ENCODE results near the gene ADORA1. TPM values are rescaled to one million over a fixed set of nuclear protein-coding genes. Genes with fewer than 3 reads are reported as not detected.

Gene ADORA1
- total and polyA plus RNA-seq, 10 of the 15 experiments (the other 5 are each of a cell fraction or from before 2014, with no cell fraction given), result not detected

DNA sequence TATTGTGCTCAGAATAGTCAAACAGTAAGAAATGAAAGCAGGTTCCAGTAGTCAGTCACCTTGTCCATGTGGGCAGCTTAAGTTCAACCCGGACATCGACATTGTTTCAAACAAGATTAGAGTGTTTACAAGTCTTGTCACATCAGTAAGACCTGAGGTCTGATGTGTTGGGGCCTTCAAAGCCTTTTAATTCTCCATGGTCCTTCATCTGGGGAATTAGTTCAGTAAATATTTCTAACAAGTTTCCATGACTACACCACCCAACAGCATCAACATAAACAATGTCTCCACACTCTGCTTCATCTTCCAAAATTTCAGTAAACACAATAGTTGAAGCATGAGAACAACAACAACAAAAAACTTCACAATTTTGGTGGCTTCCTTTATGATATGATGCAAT lies 15.1 kb upstream of the ADORA1 start:
- no peak for FAIRE-seq
- ChIA-PET SMC1A (ENCODE audit: uncharacterized antibody, unreplicated experiment) (interaction anchor here (1.6 kb wide), 1 partner anchor 61 kb away, joined by 3 read pairs; no protein-coding TSS in a partner anchor), POLR2A (no interaction called here), RAD21 (ENCODE audit: unreplicated experiment) (no interaction called here), CTCF (no interaction called here)
- intact Hi-C loops (cut with micrococcal nuclease; ENCODE audit: unreplicated experiment) (no loop called here), in situ Hi-C loops (cut with MboI) (no loop called here)
- no TSS peak for BruUV-seq (replicated peaks)
- H3K27ac ChIP-seq (ENCODE audit: control insufficient read depth, insufficient read depth), result no peak overlapping the region
- no peak overlapping the region for H3K4me3 ChIP-seq
- TF ChIP-seq TBL1XR1 (IDR thresholded peaks at IDR 0.05; ENCODE audit: low read depth, low read length), result no peak
- TF ChIP-seq PML (IDR thresholded peaks at IDR 0.05; ENCODE audit: low read length), result no peak
- TF ChIP-seq, protein P1, sequence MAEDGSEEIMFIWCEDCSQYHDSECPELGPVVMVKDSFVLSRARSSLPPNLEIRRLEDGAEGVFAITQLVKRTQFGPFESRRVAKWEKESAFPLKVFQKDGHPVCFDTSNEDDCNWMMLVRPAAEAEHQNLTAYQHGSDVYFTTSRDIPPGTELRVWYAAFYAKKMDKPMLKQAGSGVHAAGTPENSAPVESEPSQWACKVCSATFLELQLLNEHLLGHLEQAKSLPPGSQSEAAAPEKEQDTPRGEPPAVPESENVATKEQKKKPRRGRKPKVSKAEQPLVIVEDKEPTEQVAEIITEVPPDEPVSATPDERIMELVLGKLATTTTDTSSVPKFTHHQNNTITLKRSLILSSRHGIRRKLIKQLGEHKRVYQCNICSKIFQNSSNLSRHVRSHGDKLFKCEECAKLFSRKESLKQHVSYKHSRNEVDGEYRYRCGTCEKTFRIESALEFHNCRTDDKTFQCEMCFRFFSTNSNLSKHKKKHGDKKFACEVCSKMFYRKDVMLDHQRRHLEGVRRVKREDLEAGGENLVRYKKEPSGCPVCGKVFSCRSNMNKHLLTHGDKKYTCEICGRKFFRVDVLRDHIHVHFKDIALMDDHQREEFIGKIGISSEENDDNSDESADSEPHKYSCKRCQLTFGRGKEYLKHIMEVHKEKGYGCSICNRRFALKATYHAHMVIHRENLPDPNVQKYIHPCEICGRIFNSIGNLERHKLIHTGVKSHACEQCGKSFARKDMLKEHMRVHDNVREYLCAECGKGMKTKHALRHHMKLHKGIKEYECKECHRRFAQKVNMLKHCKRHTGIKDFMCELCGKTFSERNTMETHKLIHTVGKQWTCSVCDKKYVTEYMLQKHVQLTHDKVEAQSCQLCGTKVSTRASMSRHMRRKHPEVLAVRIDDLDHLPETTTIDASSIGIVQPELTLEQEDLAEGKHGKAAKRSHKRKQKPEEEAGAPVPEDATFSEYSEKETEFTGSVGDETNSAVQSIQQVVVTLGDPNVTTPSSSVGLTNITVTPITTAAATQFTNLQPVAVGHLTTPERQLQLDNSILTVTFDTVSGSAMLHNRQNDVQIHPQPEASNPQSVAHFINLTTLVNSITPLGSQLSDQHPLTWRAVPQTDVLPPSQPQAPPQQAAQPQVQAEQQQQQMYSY (CRISPR knock-in tag; IDR thresholded peaks at IDR 0.05), result no peak
- TF ChIP-seq EED (IDR thresholded peaks at IDR 0.05; ENCODE audit: low read depth), result no peak
- TF ChIP-seq HDGF (IDR thresholded peaks at IDR 0.05), result no peak
- no peak for TF ChIP-seq SUZ12 (IDR thresholded peaks at IDR 0.05; ENCODE audit: unreplicated experiment)
- no peak for TF ChIP-seq ZZZ3 (IDR thresholded peaks at IDR 0.05; ENCODE audit: control insufficient read depth, insufficient read length, low read depth)
- TF ChIP-seq MXI1 (IDR thresholded peaks at IDR 0.05; ENCODE audit: low read depth, low read length), result no peak
- TF ChIP-seq DPF2 (IDR thresholded peaks at IDR 0.05), result no peak
- no peak for ATAC-seq
- H2AFZ ChIP-seq (ENCODE audit: control insufficient read depth, low read depth, low read length), result no peak overlapping the region
- H3K27me3 ChIP-seq (replicated peaks in 1 of 2; ENCODE audit: control insufficient read depth in 2 of 2, insufficient read depth in 2 of 2, low read length in 1 of 2), result peaks cover 2 to 6% of the 10 kb centered on the region in 2 experiments; a peak in 3 of 4 replicates
- no peaks in the 10 kb centered on the region for H4K20me1 ChIP-seq (ENCODE audit: control insufficient read depth, insufficient read depth)
- no peak overlapping the region for H3K4me2 ChIP-seq (ENCODE audit: control insufficient read depth, insufficient read depth)
- no peaks in the 10 kb centered on the region for H3K79me2 ChIP-seq (ENCODE audit: control insufficient read depth, insufficient read depth, low read length)
- no peak overlapping the region for H3K9ac ChIP-seq (ENCODE audit: control insufficient read depth, insufficient read depth, low read length)
- no peaks in the 10 kb centered on the region for H3K9me3 ChIP-seq (replicated peaks; ENCODE audit: control insufficient read depth, insufficient read depth, low read length)
- 0% methylated on average over 2 of the region's 2 CpGs for WGBS (ENCODE audit: insufficient coverage, insufficient replicate concordance, low lambda C conversion rate, missing lambda C conversion rate)
- H3K36me3 ChIP-seq (ENCODE audit: control insufficient read depth in 2 of 2, insufficient read depth in 2 of 2, low read length in 1 of 2), result no peaks in the 10 kb centered on the region
- no peak for DNase-seq (ENCODE audit: low read depth, low spot score)
- no peaks in the 10 kb centered on the region for H3K4me1 ChIP-seq (ENCODE audit: control insufficient read depth, insufficient read depth, low read length)

All from GM12878 (cell line).